ENCODE results near the gene SCMH1.
"Not testable (repeated sequence)": the region's sequence is repeated elsewhere in the genome, so short reads cannot be mapped to it uniquely, and the experiment has no call there.

SCMH1 gene

DNA sequence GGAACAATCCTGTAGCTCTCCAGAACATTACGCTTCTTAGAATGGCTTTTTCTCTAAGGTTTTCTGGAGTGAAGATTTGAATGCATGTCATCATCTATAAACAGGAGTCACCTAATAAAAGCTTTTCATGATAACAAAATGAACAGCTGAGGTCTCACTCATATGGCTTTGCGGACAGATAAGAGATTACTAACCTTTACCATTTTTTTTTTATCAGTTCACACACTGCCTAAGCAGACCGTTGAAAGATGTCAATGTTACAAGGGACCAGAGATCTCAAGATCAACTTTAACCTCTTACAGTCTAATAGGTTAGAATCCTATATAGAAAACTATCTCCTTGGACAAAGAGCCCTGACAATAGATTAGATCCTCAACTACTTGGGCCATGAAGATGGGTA lies 41.4 kb downstream of the SCMH1 start:
- DNase-seq = no peak

DNA sequence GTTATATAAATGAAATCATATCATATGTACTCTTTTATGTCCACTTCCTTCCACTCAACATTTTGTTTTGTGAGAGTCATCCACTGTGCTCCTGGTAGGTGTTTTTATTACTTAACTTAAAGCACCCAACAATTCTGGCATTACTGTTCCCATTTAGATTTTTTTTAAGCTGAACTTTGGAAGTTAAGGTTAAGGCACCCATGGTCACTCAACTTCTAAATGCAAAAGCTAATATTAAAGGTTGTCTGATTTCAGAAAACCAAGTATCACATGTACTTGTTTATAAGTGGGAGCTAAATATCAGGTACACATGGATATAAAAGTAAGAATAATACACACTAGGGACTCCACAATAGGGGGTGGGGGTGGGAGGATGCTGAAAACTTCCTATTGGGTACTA lies 42.7 kb downstream of the SCMH1 start:
- DNase-seq = no peak

DNA sequence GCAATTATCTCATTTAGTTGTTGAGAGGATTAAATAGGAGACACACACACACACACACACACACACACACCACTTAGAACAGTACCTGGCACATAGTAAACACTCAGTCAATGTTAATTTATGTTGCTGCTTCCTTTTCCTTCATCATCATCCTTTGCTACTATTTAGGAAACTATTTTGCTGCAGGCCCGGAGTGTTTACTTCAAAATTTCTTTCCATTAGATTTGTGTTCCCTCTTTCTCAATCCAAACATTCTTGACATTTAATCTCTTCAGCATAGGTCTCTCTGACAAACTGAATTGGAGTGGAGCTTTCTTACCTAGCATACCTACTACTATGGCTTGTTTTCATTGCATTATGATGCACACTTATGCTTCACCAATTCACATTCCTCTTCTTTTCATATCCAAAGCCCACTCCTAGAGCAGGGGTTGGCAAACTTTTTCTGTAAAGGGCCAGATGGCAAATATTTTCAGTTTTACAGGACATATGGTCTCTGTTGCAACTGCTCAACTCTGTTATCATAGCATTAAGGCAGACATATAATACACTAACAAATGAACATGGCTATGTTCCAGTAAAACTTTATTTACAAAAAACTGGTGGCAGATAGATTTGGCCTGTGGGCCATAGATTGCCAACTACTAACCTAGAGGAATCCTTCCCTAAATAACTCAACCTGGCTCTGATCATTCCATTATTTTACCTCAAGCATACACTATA lies 49.5 kb downstream of the SCMH1 start:
- DNase-seq = no peak

DNA sequence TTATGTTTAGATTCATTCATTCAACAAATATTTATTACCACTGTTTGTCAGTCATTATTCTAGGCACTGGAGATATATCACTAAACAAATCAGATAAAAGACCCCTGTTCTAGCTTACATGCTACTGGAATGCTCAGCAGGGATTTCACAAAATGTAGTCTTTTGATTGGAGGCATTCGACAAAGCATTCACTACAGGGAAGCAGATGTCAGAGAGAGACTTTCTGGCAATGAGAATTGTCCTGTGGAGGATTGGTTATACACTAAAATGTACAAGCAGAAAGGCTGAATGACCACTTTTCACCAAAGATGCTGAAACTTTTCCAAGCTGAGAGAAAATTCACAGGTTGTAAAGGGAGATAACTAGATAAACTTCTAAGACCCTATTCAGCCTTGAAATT lies 57.7 kb downstream of the SCMH1 start:
- no peak for DNase-seq

DNA sequence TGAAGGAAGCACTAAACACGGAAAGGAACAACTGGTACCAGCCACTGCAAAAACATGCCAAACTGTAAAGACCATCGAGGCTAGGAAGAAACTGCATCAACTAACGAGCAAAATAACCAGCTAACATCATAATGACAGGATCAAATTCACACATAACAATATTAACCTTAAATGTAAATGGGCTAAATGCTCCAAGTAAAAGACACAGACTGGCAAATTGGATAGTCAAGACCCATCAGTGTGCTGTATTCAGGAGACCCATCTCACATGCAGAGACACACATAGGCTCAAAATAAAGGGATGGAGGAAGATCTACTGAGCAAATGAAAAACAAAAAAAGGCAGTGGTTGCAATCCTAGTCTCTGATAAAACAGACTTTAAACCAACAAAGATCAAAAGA lies 63.9 kb downstream of the SCMH1 start:
- not testable (repeated sequence) for DNase-seq

DNA sequence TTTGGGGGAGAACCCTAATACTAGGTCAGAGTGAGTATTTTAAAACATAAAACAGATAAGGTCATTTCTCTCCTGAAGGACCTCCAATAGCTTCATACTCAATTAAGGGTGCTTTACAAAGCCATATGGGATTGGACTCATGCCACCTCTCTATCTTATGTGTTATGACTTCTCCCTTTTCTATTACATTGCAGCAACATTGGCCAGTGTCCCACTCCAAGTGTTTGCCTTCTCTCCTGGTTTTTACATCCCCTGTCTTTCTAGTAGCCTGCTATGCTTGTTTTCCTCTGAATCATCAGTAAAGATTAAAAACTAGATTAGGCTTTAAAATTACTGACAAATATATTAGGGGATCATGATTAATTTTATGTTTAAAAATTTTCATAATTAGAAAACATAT lies 66.6 kb downstream of the SCMH1 start:
- no peak for DNase-seq

DNA sequence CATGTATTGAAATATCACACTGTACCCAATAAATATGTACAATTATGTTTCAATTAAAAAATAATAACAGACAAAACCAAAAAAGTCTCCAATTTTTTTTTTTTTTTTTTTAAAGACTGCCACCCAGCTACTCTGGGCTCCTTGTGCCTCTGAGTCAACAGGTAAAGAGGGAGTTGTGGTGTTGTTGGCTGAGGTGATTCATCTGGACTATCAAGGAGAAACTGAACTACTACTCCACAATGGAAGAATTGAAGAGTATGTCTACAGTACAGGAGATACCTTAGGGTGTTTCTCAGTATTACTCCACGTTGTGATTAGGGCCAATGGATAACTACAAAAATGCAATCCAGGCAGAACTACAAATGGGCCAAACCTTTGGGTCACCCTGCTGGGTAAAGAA lies 67.9 kb downstream of the SCMH1 start:
- no peak for DNase-seq

DNA sequence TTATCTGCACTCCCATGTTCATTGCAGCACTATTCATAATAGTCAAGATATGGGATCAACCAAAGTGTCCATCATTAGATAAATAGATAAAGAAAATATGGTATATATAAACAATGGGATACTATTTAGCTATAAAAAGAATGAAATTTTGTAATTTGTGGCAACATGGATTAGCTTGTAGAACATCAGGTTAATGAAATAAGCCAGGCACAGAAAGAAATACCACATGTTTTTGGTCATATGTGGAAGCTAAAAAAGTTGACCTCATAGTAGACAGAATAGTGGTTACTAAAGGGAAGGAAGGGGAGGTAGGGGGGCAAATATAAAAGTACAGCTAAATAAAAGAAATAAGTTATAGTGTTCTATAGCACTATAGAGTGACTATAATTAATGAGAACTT lies 68.5 kb downstream of the SCMH1 start:
- DNase-seq = no peak

DNA sequence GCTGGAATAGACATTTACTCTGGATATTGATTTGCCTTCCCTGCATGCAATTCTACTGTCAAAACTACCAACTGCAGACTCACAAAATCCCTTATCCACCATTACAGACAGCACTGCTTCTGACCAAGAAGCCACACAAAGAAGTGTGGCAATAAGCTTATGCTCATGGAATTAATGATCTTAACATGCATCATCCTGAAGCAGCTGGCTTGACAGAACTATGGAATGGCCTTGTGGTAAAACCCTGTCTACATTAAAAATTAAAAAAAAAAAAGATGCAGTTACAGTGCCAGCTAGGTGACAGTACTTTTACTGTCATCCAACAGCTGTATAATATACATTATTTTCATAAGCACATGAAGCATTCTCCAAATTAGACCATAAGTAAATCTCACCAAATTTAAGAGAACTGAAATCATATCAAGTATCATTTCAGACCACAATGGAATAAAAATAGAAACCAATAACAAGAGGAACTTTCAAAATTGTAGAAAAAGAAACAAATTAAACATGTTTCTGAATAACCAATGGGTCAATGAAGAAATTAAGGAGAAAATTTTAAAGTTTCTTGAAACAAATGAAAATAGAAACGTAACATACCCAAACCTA lies 70.7 kb downstream of the SCMH1 start:
- no peak for DNase-seq

DNA sequence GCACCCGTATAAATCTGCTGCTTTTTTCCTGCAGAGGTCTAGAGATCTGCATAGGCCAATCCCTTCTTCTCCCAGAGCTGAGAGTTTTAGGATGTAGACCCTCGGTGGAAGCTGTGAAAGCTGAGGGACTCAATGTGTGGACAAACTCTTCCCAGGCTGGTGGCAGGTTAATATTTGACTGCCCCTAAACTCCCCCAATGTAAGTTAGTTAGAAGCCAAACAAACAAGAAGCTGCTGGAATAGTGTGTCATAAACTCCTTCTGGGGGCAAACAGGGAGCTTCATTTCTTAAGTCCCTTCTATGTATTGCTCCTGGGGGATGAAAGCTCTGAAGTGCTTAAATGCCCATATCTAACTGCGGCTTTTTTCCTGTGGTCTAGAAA lies 72.3 kb downstream of the SCMH1 start:
- DNase-seq = no peak

DNA sequence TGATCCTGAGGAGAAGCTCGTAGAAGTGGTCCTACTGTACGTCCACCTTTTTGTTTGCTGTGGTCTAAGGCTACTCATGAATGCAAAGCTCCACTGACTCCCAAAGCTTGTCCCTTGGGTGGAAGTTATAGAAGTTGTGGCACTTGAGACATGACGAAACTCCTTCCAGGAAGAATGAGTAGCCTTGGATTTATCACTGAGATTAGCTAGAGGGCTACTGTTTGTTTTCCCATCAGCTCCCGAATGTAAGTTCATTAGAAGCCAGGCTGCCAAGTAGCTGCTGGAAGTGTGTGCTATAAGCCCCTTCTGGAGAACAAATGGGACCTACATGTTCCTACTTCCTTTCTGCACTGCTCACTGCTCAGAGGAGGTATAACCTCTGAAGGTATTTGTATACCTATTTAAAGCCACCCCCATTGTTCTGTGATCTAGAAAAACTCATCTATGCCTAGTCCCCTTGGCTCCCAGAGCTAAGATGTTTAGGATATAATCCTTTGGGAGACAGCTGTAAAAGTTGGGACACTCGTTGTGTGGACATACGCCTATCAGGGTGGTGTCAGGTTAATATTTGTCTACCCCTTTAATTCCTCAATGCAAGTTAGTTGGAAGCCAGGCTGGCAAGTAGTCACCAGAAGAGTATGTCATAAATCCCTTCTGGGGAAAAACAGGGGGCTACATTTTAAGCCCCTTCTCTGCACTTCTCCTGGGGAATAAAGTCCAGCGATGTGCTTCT lies 72.9 kb downstream of the SCMH1 start:
- no peak for DNase-seq

DNA sequence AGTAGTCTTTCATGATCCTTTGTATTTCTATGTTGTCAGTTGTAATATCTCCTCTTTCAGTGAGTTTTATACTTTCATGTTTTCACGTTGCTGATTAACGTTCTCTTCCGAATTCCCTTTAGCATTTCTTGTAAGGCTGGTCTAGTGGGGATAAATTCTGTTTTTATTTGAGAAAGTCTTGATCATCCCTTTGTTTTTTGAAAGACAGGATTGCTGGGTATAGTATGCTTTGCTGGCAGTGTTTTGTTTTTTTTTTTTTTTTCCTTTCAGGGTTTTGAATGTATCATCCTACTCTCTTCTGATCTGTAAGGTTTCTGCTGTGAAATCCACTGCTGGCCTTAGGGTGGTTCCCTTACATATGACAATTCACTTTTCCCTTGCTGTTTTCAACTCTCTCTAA lies 74.4 kb downstream of the SCMH1 start:
- DNase-seq = no peak

DNA sequence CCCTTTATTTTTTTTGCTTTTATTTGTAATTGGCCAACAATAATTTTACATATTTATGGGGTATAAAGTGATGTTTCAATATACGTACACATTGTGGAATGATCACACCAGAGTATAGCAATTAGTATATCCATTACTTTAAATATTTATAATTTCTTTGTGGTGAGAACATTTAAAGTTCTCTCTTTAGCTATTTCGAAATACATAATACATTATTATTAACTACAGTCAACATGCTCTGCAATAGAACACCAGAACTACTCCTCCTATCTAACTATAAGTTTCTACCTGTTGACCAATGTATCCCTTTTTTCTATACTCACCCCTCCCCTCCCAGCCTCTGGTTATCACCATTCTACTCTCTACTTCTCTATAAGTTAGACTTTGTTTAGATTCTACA lies 77.4 kb downstream of the SCMH1 start:
- DNase-seq = no peak

DNA sequence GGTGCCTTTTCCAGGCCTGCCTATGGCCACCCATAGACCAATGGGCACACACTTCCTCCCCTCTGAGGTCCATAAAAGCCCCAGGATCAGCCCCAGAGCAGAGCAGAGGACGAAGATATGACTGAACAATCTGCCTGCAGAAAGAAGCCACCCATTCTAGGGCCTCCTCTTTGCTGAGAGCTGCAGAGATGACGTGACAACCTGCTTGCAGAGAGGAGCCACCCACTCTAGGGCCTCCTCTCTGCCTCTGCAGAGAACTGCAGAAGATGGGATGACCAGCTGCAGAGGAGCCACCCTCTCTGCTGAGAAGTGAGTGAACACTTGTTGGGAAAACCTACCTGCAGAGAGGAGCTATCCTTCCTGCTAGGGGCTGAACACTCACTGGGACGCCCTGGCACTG lies 79.7 kb downstream of the SCMH1 start:
- DNase-seq = no peak

DNA sequence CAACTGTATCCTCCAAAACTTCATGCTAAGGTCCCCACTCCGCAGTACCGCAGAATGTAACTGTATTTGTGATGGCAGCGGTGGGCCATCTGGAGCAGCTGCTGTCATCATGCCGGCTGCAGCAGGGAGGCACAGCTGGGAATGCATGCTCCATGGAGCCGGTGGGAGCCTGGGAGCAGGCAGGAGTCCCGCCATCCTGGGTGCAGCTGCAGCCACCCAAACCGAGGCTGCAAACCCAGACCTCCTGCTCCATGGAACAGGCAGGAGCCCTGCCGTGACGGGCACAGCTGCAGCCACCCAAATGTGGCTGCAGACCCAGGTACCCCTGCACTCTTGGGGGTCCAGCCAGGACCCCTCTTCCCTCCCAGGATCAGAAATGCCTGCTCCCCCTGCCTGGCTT lies 80.3 kb downstream of the SCMH1 start:
- no peak for DNase-seq

DNA sequence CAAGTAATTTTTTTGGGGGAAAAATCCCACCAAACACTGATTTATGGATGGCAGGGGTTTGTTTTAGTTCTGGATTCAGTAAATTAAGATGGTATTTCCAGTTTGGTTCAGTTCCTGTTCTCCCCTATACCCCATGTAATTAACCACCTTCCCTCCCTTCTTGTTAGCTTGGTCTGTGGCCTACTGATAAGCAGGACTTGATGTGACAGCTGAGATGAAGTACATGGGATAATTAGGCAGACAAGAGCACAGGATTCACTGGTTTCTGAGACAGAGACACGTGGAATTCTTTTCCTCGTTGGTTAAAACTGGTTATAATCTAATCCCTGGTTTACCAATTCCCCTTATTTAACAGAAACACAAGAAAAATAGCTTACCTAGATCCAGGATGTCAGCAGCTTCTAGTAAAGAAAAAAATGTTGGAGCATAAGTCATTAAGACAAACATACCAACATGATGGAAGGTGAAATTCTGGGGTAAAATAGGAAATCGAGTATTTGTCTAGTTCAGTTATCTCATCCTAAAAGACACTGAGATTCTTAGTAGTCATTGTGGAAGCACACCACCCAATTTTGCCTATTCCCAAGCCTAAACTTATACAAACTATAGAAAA lies 81.5 kb downstream of the SCMH1 start:
- no peak for DNase-seq

DNA sequence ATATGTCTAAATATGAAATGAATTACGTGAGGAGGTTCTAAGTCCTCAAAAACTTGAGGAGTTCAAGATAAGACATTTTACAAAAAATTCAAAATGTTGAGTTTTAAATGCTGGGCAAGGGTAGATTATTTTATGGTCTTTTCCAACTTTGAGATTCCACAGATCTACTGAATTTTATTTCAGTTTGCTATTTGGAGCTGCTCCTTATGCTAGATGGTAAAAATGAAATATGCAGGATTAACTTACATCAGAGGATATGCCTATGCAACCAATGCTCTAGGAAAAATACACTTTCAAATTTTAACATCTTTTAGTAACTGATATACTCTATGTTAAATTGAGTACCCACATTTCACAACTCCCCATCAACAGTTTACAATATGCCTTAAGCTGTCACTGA lies 83.1 kb downstream of the SCMH1 start:
- no peak for DNase-seq

DNA sequence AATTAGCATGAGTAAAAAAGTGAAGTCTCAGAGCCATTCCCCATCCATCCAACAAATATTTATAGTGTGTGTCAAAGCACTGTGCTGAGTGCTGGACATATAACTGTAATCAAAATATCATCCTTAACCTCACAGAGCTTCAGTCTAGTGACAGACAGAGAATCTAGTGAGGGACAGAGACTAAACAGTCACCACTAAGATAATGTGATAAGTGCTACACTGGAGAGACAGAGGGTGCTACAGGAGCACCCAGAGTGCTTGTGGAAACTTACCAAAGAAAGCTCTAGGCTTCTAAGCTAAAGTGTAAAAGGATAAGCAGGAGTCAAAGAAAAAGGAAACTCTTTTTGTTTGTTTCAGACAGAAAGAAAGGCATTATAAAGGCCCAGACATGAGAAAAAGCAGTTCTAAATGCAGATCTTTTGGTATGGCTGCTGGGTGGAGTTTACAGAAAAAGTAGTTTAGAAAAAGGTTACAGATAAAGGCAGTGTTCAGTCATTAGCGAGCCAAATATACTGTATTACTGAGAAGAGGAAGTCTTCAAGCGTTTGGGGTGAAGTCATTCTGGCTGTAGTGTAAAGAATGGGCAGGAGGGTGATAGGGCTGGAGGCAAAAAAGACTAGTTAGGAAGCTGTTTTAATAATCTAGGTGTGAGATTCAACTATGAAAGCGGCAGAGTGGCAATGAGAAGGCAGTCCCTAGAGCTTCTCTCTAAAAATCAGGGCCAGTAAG lies 83.8 kb downstream of the SCMH1 start:
- no peak for DNase-seq

DNA sequence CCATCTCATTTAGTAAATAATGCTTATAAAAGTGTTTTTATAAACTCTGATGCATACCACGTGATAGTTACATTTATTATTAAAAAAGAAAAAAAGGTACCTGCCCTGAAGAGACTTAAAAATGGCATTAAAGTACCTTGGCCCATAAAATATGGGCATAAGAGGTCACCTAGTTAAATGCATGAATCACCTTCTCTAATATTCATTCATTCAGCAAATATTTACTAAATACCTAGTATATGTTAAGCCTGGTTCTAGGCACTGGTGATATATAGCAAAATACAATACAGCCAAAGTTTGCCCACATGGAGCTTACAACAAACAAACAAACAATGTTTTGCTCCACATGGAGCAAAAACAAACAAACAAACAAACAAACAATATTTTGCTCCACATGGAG lies 87.0 kb downstream of the SCMH1 start:
- no peak for DNase-seq

DNA sequence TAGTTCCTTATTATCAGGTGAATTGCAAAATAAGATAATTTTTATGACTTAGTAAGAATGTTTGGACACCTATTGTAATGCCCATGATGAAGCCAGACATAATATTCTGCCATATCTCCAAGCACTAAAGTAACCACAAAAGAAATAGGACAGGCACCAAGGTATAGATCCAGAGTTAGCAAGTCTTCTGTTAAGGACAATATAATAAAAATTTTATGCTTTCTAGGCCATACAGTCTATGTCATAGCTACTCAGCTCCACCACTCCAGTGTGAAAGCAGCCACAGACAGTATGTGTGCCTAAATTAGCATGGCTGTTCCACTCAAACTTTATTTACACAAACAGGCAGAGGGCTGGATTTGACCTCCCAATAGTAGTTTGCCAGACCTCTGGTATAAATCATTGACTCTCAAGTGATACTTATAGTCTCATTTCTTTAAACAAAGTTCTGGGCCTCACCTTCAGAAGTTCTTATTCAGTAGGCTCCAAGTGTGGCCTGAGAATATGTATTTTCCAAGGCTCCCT lies 88.3 kb downstream of the SCMH1 start:
- no peak for DNase-seq

DNA sequence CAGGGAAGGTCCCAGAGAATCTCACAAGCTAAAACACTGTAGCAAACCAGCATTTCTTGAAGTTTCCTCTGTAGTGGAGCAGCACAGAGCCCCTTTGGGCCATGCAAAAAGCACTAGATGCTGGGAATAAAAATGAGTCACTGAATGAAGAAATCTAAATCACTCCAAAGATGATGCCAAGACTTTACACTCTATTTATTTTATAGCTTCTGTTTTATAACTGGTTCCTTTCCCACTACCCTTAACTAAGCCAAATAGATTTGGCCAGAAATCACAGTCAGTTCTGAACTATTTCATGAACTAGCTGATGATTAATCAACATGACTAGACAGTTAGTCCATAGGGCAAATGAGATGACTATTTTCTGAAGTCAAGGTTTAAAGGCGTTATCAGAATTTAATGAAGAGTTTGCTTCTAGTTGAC lies 89.5 kb downstream of the SCMH1 start:
- DNase-seq = no peak

DNA sequence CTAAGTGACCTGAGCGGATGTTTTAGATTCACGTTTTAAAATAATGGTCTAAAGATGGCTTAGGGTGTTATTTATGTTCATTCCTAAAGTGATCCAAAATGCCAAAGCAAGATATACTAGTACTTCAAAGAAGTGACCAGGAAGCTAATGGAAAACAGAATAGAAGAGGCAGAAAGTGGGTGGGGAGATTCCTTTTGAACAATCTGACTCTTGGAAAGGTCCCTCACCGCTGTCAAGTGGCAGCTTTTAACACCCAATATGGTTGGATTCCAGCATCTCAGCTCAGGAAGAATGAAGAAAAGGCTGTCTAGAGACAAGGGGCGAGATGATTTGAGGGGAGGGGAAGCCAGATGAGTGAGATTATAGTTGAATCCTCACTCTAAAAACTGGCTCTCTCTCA lies 90.3 kb downstream of the SCMH1 start:
- no peak for DNase-seq

DNA sequence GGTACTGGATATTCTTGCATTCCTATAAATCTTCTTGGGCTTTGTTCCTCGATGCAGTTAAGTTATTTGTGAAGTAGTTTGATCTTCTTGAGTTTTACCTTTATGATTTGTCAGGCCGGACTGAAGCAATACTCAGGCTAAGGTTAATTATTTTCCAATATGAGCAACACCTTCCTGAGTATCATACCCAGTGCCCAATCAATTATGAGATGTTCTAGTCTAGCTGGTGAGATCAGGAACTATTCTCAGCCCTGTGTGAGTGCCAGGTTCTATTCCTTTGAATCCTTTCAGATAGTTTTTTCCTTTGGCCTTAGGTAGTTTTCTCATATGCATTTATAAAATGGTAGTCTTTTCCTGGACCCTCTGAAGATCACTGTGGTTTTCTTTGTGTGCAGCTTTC lies 92.5 kb downstream of the SCMH1 start:
- no peak for DNase-seq
